Keratinocyte (primary cell): ENCODE results near the gene PTPRN2. TPM values are rescaled to one million over a fixed set of nuclear protein-coding genes. Genes with fewer than 3 reads are reported as not detected.

Experiments used
- DNase-seq: peaks from one replicate; pipeline ENCODE4 v3.0.0-alpha.2; 2011; ENCODE audit warnings: low read depth, missing footprints, low spot score
- FAIRE-seq: peaks from 2 replicates; lab custom pipeline; 2011; peaks lifted over from hg19 to GRCh38; lab: Jason Lieb, UNC
- H2AFZ ChIP-seq: 2 replicates; pipeline ENCODE4 v1.6.0; 2012; ENCODE audit warnings: low read length, control low read depth, inconsistent platforms; ENCODE audit not compliant: control insufficient read depth
- H3K27ac ChIP-seq: 2 replicates; pipeline ENCODE4 v1.5.1; 2011; ENCODE audit warnings: low read length; ENCODE audit not compliant: control insufficient read depth, insufficient read depth
- H3K27me3 ChIP-seq: 3 replicates; pipeline ENCODE4 v1.6.0; 2011; ENCODE audit warnings: low read length; ENCODE audit not compliant: control insufficient read depth, insufficient read depth; ENCODE audit errors: extremely low read depth
- H3K36me3 ChIP-seq, 2 experiments: 2 replicates in 1 of 2; 3 replicates in 1 of 2; pipeline ENCODE4 v1.5.1; 2011; ENCODE audit warnings: low read length in 2 of 2, mild to moderate bottlenecking in 1 of 2; ENCODE audit not compliant: control insufficient read depth in 2 of 2, insufficient read depth in 2 of 2; ENCODE audit errors: extremely low read depth in 1 of 2
- H3K4me1 ChIP-seq: 3 replicates; pipeline ENCODE4 v1.5.1; 2011; ENCODE audit warnings: low read length; ENCODE audit not compliant: control insufficient read depth, insufficient read depth; ENCODE audit errors: extremely low read depth
- H3K4me2 ChIP-seq: 3 replicates; pipeline ENCODE4 v1.6.0; 2011; ENCODE audit warnings: low read depth, low read length; ENCODE audit not compliant: control insufficient read depth, insufficient read depth; ENCODE audit errors: extremely low read depth
- H3K4me3 ChIP-seq, 3 experiments: fragments of 200-600 bp in 1 of 3; sonication (generic) in 1 of 3; 2 replicates in 2 of 3; 3 replicates in 1 of 3; pipeline ENCODE4 v1.5.1; 2011 to 2016; ENCODE audit warnings: low read length in 3 of 3, mild to moderate bottlenecking in 3 of 3, control low read depth in 2 of 3, inconsistent platforms in 1 of 3, low read depth in 1 of 3, mixed read lengths in 1 of 3, mixed run types in 1 of 3, moderate library complexity in 1 of 3; ENCODE audit not compliant: control insufficient read depth in 2 of 3, insufficient read depth in 2 of 3; ENCODE audit errors: extremely low read depth in 1 of 3
- H3K79me2 ChIP-seq: 2 replicates; pipeline ENCODE4 v1.6.0; 2012; ENCODE audit warnings: low read length; ENCODE audit not compliant: control insufficient read depth, insufficient read depth
- H3K9ac ChIP-seq: 3 replicates; pipeline ENCODE4 v1.6.0; 2011; ENCODE audit warnings: low read length; ENCODE audit not compliant: control insufficient read depth, insufficient read depth; ENCODE audit errors: extremely low read depth
- H3K9me1 ChIP-seq: 3 replicates; pipeline ENCODE4 v1.6.0; 2011; ENCODE audit warnings: low read length; ENCODE audit not compliant: control insufficient read depth, insufficient read depth; ENCODE audit errors: extremely low read depth
- H3K9me3 ChIP-seq: 2 replicates; pipeline ENCODE4 v1.5.1; 2012; ENCODE audit warnings: low read depth, low read length; ENCODE audit not compliant: control insufficient read depth
- H4K20me1 ChIP-seq: 3 replicates; pipeline ENCODE4 v1.6.0; 2011; ENCODE audit warnings: low read length; ENCODE audit not compliant: control insufficient read depth, insufficient read depth; ENCODE audit errors: extremely low read depth
- EZH2 ChIP-seq: IDR thresholded peaks from one replicate; pipeline ENCODE4 v1.6.1; 2012; ENCODE audit warnings: inconsistent platforms, mild to moderate bottlenecking, low read length, moderate library complexity
- dilution Hi-C: fragments of 300-500 bp; cut with MboI; formaldehyde crosslinking; loops from one replicate; pipeline ENCODE4 v1.7.0; 2020; ENCODE audit warnings: low sequenced_read_pairs; ENCODE audit not compliant: extremely low pct_ligation_motif_present
- polyA plus RNA-seq, 5 experiments: library from polyadenylated mRNA; depleted of rRNA in 3 of 5; stranded (reverse) in 3 of 5; stranded (forward) in 1 of 5; unstranded in 1 of 5; fragments of >200 nt; gene quantifications; 1 replicate in 1 of 5; 2 replicates in 3 of 5; 3 replicates in 1 of 5; pipeline versions ENCODE4 v1.2.1 to v1.2.3, GENCODE V29; 2011 to 2012; ENCODE audit warnings: missing spikeins in 2 of 5, low read depth in 1 of 5, low replicate concordance in 1 of 5
- TF ChIP-seq, protein P1 (sequence below), 3 experiments: IDR thresholded peaks in 1 of 3; conservative IDR thresholded peaks in 1 of 3; optimal IDR thresholded peaks in 1 of 3; 2 replicates in 2 of 3; 3 replicates in 1 of 3; pipeline versions ENCODE3 to v1.5.1; 2011; ENCODE audit warnings: low read length in 3 of 3, mild to moderate bottlenecking in 3 of 3, moderate library complexity in 2 of 3, control low read depth in 1 of 3, inconsistent platforms in 1 of 3; ENCODE audit not compliant: insufficient read depth in 2 of 3; ENCODE audit errors: extremely low read depth in 1 of 3

PTPRN2 gene
- polyA plus RNA-seq, 1 donor (not counting 4 experiments of a cell fraction or from before 2014, with no cell fraction given) = not detected

GRCh38 chr7:157750291-157750690 is 837.3 kb downstream of the PTPRN2 start:
- no peak overlapping the region for H3K27ac ChIP-seq
- no peak overlapping the region for H3K4me3 ChIP-seq
- DNase-seq = no peak
- H3K4me2 ChIP-seq = no peak overlapping the region
- H4K20me1 ChIP-seq = no peaks in the 10 kb centered on the region
- no peak for FAIRE-seq
- no peaks in the 10 kb centered on the region for H3K36me3 ChIP-seq
- no peak overlapping the region for H2AFZ ChIP-seq
- H3K9ac ChIP-seq = no peak overlapping the region
- no peaks in the 10 kb centered on the region for H3K27me3 ChIP-seq
- H3K4me1 ChIP-seq = no peaks in the 10 kb centered on the region
- dilution Hi-C loops = no loop called here
- TF ChIP-seq, protein P1, sequence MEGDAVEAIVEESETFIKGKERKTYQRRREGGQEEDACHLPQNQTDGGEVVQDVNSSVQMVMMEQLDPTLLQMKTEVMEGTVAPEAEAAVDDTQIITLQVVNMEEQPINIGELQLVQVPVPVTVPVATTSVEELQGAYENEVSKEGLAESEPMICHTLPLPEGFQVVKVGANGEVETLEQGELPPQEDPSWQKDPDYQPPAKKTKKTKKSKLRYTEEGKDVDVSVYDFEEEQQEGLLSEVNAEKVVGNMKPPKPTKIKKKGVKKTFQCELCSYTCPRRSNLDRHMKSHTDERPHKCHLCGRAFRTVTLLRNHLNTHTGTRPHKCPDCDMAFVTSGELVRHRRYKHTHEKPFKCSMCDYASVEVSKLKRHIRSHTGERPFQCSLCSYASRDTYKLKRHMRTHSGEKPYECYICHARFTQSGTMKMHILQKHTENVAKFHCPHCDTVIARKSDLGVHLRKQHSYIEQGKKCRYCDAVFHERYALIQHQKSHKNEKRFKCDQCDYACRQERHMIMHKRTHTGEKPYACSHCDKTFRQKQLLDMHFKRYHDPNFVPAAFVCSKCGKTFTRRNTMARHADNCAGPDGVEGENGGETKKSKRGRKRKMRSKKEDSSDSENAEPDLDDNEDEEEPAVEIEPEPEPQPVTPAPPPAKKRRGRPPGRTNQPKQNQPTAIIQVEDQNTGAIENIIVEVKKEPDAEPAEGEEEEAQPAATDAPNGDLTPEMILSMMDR (optimal IDR thresholded peaks at IDR 0.05 in 1 of 3, IDR thresholded peaks at IDR 0.05 in 1 of 3, conservative IDR thresholded peaks at IDR 0.05 in 1 of 3; ENCODE audit: extremely low read depth in 1 of 3, insufficient read depth in 2 of 3, low read length in 3 of 3) = no peak
- no peak for TF ChIP-seq EZH2
- H3K79me2 ChIP-seq = no peaks in the 10 kb centered on the region
- peaks cover 11% of the 10 kb centered on the region for H3K9me3 ChIP-seq
- no peaks in the 10 kb centered on the region for H3K9me1 ChIP-seq

- Histone ChIP-seq H3K9me3 (peaks cover 10% of the 10 kb centered on the region), H4K20me1 (no peaks in the 10 kb centered on the region), H3K9ac (no peak overlapping the region), H3K79me2 (no peaks in the 10 kb centered on the region), H3K27ac (no peak overlapping the region), H3K4me3 (no peak overlapping the region), H3K9me1 (no peaks in the 10 kb centered on the region), H2AFZ (no peak overlapping the region), H3K27me3 (no peaks in the 10 kb centered on the region), H3K36me3 (no peaks in the 10 kb centered on the region), H3K4me2 (no peak overlapping the region), H3K4me1 (no peaks in the 10 kb centered on the region)
- FAIRE-seq (no peak), DNase-seq (no peak)
- TF ChIP-seq, protein P1 (optimal IDR thresholded peaks at IDR 0.05 in 1 of 3, IDR thresholded peaks at IDR 0.05 in 1 of 3, conservative IDR thresholded peaks at IDR 0.05 in 1 of 3; ENCODE audit: extremely low read depth in 1 of 3, insufficient read depth in 2 of 3, low read length in 3 of 3) = no peak
- no peak for TF ChIP-seq EZH2
- dilution Hi-C loops = no loop called here
Measured at GRCh38 chr7:157745721-157746709, 841.6 kb downstream of the PTPRN2 start.
